Activated CD4-positive, alpha-beta memory T cell treated with anti-CD3 and anti-CD28 coated beads, Interleukin-2, amount 10 ng/mL, durations not matched to agents 7 days and 5 days (primary cell): Measurements from ENCODE around the gene RNF41. TPM values are rescaled to one million over a fixed set of nuclear protein-coding genes. Genes with fewer than 3 reads are reported as not detected.
"Not testable (repeated sequence)": the region's sequence is repeated elsewhere in the genome, so short reads cannot be mapped to it uniquely, and the experiment has no call there.

Experiments used
- CTCF ChIA-PET: fragments of 350-600 bp; sonication (Branson Sonifier 250); formaldehyde crosslinking; loops from one replicate; lab custom pipeline; 2021; ENCODE audit warnings: antibody characterized with exemption, inconsistent platforms; lab: Charles Lee
- POLR2A ChIA-PET: fragments of 350-600 bp; sonication (Branson Sonifier 250); formaldehyde crosslinking; loops from one replicate; lab custom pipeline; 2021; ENCODE audit warnings: antibody characterized with exemption; lab: Charles Lee
- DNase-seq: peaks from one replicate; pipeline ENCODE4 v3.0.0-alpha.2; 2020
- H3K27ac Mint-ChIP-seq: one replicate; pipeline ENCODE4 v1.8.0; 2021; ENCODE audit warnings: mild to moderate bottlenecking, mixed read lengths
- H3K27me3 Mint-ChIP-seq: one replicate; pipeline ENCODE4 v1.8.0; 2021; ENCODE audit warnings: mixed read lengths
- H3K36me3 Mint-ChIP-seq: one replicate; pipeline ENCODE4 v1.8.0; 2021; ENCODE audit warnings: low read depth, mixed read lengths
- H3K4me1 Mint-ChIP-seq: one replicate; pipeline ENCODE4 v1.8.0; 2021; ENCODE audit warnings: mixed read lengths
- H3K4me3 Mint-ChIP-seq: one replicate; pipeline ENCODE4 v1.8.0; 2021; ENCODE audit warnings: mild to moderate bottlenecking, mixed read lengths
- H3K9me3 Mint-ChIP-seq: one replicate; pipeline ENCODE4 v1.8.0; 2021; ENCODE audit warnings: mixed read lengths
- total RNA-seq, 2 experiments: library from RNA; stranded (reverse); gene quantifications; one replicate each; pipeline ENCODE4 v1.2.3, GENCODE V29; 2021

RNF41 gene
- total RNA-seq, 2 experiments from 2014 or later: 33.8 to 35.2 TPM

GRCh38 chr12:56156464-56157200, 65.1 kb downstream of the RNF41 start:
- not testable (repeated sequence) for H3K27me3 Mint-ChIP-seq, H3K9me3 Mint-ChIP-seq, DNase-seq
- peak overlapping the region; percentile 91 for H3K4me3 Mint-ChIP-seq
- POLR2A ChIA-PET: interaction anchor here (0.8 to 4.7 kb wide), 5 partner anchors 12 to 183 kb away, joined by 3 to 42 read pairs (median 5); partner anchors contain the start of genes ESYT1, RAB5B and ZC3H10
- CTCF ChIA-PET: interaction anchor here (0.6 to 1.8 kb wide), 6 partner anchors 20 to 202 kb away, joined by 3 to 11 read pairs (median 4); partner anchors contain the start of genes SMARCC2 and ZC3H10
- peaks cover 59% of the 10 kb centered on the region for H3K4me1 Mint-ChIP-seq
- peaks cover 56% of the 10 kb centered on the region for H3K36me3 Mint-ChIP-seq
- H3K27ac Mint-ChIP-seq: peak overlapping the region; percentile 90

- Mint-ChIP-seq H3K4me1 (peaks cover 60% of the 10 kb centered on the region), H3K36me3 (peaks cover 49% of the 10 kb centered on the region), H3K4me3 (peak overlapping the region; percentile 17), H3K27ac (peak overlapping the region; percentile 29), H3K27me3 (no peaks in the 10 kb centered on the region), H3K9me3 (no peaks in the 10 kb centered on the region)
- ChIA-PET CTCF (interaction anchor here (1.6 kb wide), 1 partner anchor 28 kb away, joined by 4 read pairs; the partner anchor contains the start of gene ESYT1), POLR2A (interaction anchor here (0.5 to 4.7 kb wide), 6 partner anchors 8 to 67 kb away, joined by 3 to 42 read pairs (median 8); partner anchors contain the start of genes ESYT1, SMARCC2 and ZC3H10)
- no peak for DNase-seq
Measured at GRCh38 chr12:56155256-56155845, 66.4 kb downstream of the RNF41 start.

GRCh38 chr12:56154818-56155217, 66.9 kb downstream of the RNF41 start:
- Mint-ChIP-seq H3K4me3 (no peak overlapping the region), H3K27ac (peak overlapping the region; percentile 29), H3K9me3 (no peaks in the 10 kb centered on the region), H3K36me3 (peaks cover 44% of the 10 kb centered on the region), H3K4me1 (peaks cover 58% of the 10 kb centered on the region), H3K27me3 (no peaks in the 10 kb centered on the region)
- ChIA-PET CTCF (interaction anchor here (1.6 kb wide), 1 partner anchor 27 kb away, joined by 4 read pairs; the partner anchor contains the start of gene ESYT1), POLR2A (interaction anchor here (0.5 to 4.7 kb wide), 7 partner anchors 7 to 67 kb away, joined by 3 to 42 read pairs (median 4); partner anchors contain the start of genes ESYT1, PA2G4, SMARCC2 and ZC3H10)
- no peak for DNase-seq

GRCh38 chr12:56154246-56154771, 67.4 kb downstream of the RNF41 start:
- CTCF ChIA-PET: interaction anchor here (1.6 kb wide), 1 partner anchor 27 kb away, joined by 4 read pairs; the partner anchor contains the start of gene ESYT1
- H3K4me3 Mint-ChIP-seq: no peak overlapping the region
- H3K4me1 Mint-ChIP-seq: peaks cover 56% of the 10 kb centered on the region
- H3K9me3 Mint-ChIP-seq: no peaks in the 10 kb centered on the region
- POLR2A ChIA-PET: interaction anchor here (1.4 to 4.7 kb wide), 5 partner anchors 9 to 50 kb away, joined by 4 to 42 read pairs (median 13); partner anchors contain the start of genes ESYT1, PA2G4, SMARCC2 and ZC3H10
- DNase-seq: no peak
- peak overlapping the region; percentile 16 for H3K27ac Mint-ChIP-seq
- H3K36me3 Mint-ChIP-seq: peaks cover 38% of the 10 kb centered on the region
- H3K27me3 Mint-ChIP-seq: no peaks in the 10 kb centered on the region

- CTCF ChIA-PET: interaction anchor here (1.6 kb wide), 1 partner anchor 26 kb away, joined by 4 read pairs; the partner anchor contains the start of gene ESYT1
- POLR2A ChIA-PET: interaction anchor here (1.4 to 4.7 kb wide), 4 partner anchors 10 to 50 kb away, joined by 4 to 42 read pairs (median 8); partner anchors contain the start of genes ESYT1, PA2G4 and SMARCC2
- peaks cover 56% of the 10 kb centered on the region for H3K4me1 Mint-ChIP-seq
- no peaks in the 10 kb centered on the region for H3K27me3 Mint-ChIP-seq
- peak overlapping the region; percentile 94 for H3K4me3 Mint-ChIP-seq
- peaks cover 32% of the 10 kb centered on the region for H3K36me3 Mint-ChIP-seq
- H3K27ac Mint-ChIP-seq: peak overlapping the region; percentile 100
- H3K9me3 Mint-ChIP-seq: no peaks in the 10 kb centered on the region
- no peak for DNase-seq
Measured at GRCh38 chr12:56153678-56154065, 68.0 kb downstream of the RNF41 start.

GRCh38 chr12:56152756-56153677, 68.7 kb downstream of the RNF41 start:
- POLR2A ChIA-PET: interaction anchor here (1.4 to 4.7 kb wide), 5 partner anchors 10 to 49 kb away, joined by 4 to 53 read pairs (median 13); partner anchors contain the start of genes ESYT1, PA2G4 and SMARCC2
- H3K36me3 Mint-ChIP-seq: peaks cover 27% of the 10 kb centered on the region
- peak overlapping the region; percentile 100 for H3K27ac Mint-ChIP-seq
- peaks cover 56% of the 10 kb centered on the region for H3K4me1 Mint-ChIP-seq
- no peaks in the 10 kb centered on the region for H3K9me3 Mint-ChIP-seq
- no peaks in the 10 kb centered on the region for H3K27me3 Mint-ChIP-seq
- H3K4me3 Mint-ChIP-seq: peak overlapping the region; percentile 94
- CTCF ChIA-PET: no interaction called here
- DNase-seq: no peak

Other genes starting within 250 kb of the RNF41 start
- gene RAB5B, start 247.8 kb downstream of the RNF41 start, total RNA-seq: 10 to 100 TPM; 70.1 to 71.5 TPM
- gene SUOX, start 224.6 kb downstream of the RNF41 start, total RNA-seq: 1 to 10 TPM; 4.2 to 5.3 TPM
- gene IKZF4, start 200.9 kb downstream of the RNF41 start, total RNA-seq: 10 to 100 TPM; 17.6 to 19.4 TPM
- 10 to 100 TPM; 30.4 to 35.0 TPM for gene RPS26, start 180.0 kb downstream of the RNF41 start, total RNA-seq
- gene ERBB3, start 141.8 kb downstream of the RNF41 start, total RNA-seq: 1 to 10 TPM; 2.3 to 2.5 TPM
- 100 to 1,000 TPM; 242 to 243 TPM for gene PA2G4, start 117.4 kb downstream of the RNF41 start, total RNA-seq
- 1,000 to 10,000 TPM; 3,981 to 4,002 TPM for gene RPL41, start 105.3 kb downstream of the RNF41 start, total RNA-seq
- 10 to 100 TPM in 1 of 2 experiments, 1 to 10 TPM in 1; 8.0 to 10.3 TPM for gene ZC3H10, start 103.7 kb downstream of the RNF41 start, total RNA-seq
- gene ESYT1, start 93.7 kb downstream of the RNF41 start, total RNA-seq: 100 to 1,000 TPM; 266 to 279 TPM
- 10 to 100 TPM; 60.4 to 63.2 TPM for gene MYL6B, start 69.3 kb downstream of the RNF41 start, total RNA-seq
- 1,000 to 10,000 TPM; 1,594 to 1,602 TPM for gene MYL6, start 63.6 kb downstream of the RNF41 start, total RNA-seq
- gene SMARCC2, start 32.4 kb downstream of the RNF41 start, total RNA-seq: 100 to 1,000 TPM; 133 to 137 TPM
- 10 to 100 TPM; 49.6 to 52.3 TPM for gene NABP2, start 2.4 kb upstream of the RNF41 start, total RNA-seq
- 1 to 10 TPM in 1 of 2 experiments, under 1 TPM in 1; 0.80 to 1.2 TPM for gene SLC39A5, start 8.1 kb upstream of the RNF41 start, total RNA-seq
- gene ANKRD52, start 36.5 kb upstream of the RNF41 start, total RNA-seq: 10 to 100 TPM; 46.4 to 50.1 TPM
- 10 to 100 TPM; 12.8 to 16.7 TPM for gene COQ10A, start 45.0 kb upstream of the RNF41 start, total RNA-seq
- 100 to 1,000 TPM; 188 to 193 TPM for gene CS, start 78.4 kb upstream of the RNF41 start, total RNA-seq
- gene CNPY2, start 94.1 kb upstream of the RNF41 start, total RNA-seq: 10 to 100 TPM; 95.0 to 99.3 TPM
- gene PAN2, start 112.1 kb upstream of the RNF41 start, total RNA-seq: 10 to 100 TPM; 61.3 to 64.2 TPM
- gene IL23A, start 117.0 kb upstream of the RNF41 start, total RNA-seq: 10 to 100 TPM; 11.0 to 11.7 TPM
- 100 to 1,000 TPM; 298 to 304 TPM for gene STAT2, start 138.2 kb upstream of the RNF41 start, total RNA-seq
- not detected for gene APOF, start 140.9 kb upstream of the RNF41 start, total RNA-seq
- 10 to 100 TPM; 44.1 to 45.6 TPM for gene TIMELESS, start 227.5 kb upstream of the RNF41 start, total RNA-seq
- gene MIP, start 232.7 kb upstream of the RNF41 start, total RNA-seq: not detected
- gene SPRYD4, start 246.7 kb upstream of the RNF41 start, total RNA-seq: 1 to 10 TPM; 2.9 to 3.1 TPM